Stimulated activated CD8-positive, alpha-beta memory T cell treated with anti-CD3 and anti-CD28 coated beads, Interleukin-15, amount 100 ng/mL, for 4 hours (primary cell): ENCODE measurements around the gene DOCK2.

Experiments used
- DNase-seq, 2 donors: peaks; one replicate each; pipeline ENCODE4 v3.0.0-alpha.2; 2020; ENCODE audit warnings: low read depth in 2 of 2

Gene DOCK2

DNA sequence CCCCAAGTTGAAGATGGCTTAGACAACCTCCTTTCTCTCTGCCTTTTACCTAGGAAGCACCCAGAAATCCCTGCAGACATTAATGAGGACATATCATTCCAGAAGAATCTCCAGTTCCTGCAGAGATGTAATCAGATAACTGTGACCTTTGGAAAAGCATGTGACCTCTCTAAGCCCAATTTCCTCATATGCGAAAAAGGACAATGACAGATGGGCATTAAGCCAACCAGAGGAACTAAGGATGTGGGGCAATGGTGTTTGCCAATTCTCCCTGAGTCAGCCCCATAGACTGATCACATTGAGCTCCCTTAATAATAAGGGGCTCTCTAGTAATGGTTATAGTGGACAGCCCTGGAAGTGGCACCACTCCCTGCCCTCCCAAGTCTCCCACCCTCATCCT lies 458.6 kb downstream of the DOCK2 start:
- no peak for DNase-seq

- DNase-seq, result no peak
Observed at GRCh38 chr5:170097934-170098333, 460.9 kb downstream of the DOCK2 start.

- peak; percentile 23 to 27 for DNase-seq
Observed at GRCh38 chr5:170100066-170100943, 463.2 kb downstream of the DOCK2 start.

- DNase-seq, result no peak
Observed at GRCh38 chr5:170103447-170103846, 466.4 kb downstream of the DOCK2 start.

DNA sequence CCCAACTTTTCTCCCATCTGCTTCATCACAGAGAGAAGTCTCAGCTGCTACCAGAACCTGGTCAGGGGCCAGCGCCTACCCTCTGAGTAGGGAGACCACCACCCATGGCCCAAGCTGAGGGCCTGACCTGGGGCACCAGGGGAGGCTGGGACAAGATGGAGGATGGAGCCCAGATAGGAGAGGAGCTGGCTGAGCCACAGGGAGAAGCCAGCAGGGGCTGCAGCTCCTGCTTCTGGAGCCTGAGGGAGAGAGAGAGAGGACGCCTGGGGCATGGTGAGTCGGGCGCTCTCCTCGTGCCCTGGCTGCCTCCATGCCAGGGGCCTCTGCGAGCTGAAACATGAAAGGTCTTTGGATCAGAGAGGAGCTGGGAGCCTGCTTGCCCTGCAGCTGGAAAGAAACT lies 467.2 kb downstream of the DOCK2 start:
- no peak for DNase-seq

- no peak for DNase-seq
Observed at GRCh38 chr5:170104710-170105109, 467.6 kb downstream of the DOCK2 start.

DNA sequence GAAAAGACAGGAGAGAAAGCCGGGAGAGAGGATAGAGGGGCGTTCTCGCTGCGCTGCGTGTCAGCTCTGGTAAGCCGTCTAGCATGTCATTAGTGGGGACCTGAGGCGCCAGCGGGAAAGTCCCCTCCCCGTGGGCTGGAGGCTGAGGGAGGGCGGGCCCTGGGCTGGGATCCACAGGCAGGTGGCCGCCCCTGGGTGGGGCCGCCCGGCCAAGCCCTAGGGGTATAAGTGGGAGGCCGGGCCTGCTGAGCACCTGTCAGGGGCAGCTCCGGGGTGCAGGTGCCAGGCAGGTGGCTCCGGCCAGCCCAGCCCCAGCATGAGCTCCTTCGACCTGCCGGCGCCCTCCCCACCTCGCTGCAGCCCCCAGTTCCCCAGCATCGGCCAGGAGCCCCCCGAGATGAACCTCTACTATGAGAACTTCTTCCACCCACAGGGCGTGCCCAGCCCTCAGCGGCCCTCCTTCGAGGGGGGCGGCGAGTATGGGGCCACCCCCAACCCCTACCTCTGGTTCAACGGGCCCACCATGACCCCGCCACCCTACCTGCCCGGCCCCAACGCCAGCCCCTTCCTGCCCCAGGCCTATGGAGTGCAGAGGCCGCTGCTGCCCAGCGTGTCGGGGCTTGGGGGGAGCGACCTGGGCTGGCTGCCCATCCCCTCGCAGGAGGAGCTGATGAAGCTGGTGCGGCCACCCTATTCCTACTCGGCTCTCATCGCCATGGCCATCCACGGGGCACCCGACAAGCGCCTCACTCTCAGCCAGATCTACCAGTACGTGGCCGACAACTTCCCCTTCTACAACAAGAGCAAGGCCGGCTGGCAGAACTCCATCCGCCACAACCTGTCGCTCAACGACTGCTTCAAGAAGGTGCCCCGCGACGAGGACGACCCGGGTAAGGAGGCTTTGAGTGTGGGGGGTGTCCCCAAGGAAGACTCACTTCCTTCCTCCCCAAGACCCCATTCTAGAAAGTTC lies 468.9 kb downstream of the DOCK2 start, which contains the start of gene FOXI1:
Gene FOXI1 (plus strand): TSS at position 256 of the 970 bp plus-strand sequence. CDS start 61 bp downstream, at position 317.
- DNase-seq, result no peak

DNA sequence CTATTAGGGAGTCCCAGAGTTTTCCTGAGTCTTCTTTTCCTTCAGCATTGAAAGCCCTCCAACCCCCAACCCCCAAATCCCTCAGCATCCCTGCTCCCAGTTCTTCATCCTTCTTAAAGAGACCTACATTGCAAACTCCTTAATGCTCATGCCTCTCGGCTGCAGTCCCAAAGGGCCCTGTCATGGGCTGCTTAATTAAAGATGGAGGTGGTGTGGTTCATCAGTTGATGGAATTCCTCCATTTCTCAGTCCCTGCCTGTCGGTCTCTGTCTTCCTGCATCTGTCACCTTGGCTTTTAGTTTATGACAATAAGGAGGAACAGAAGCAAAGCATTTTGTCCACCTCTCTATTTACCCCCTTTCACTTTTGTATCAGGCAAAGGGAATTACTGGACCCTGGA lies 470.6 kb downstream of the DOCK2 start:
- DNase-seq, result no peak

- no peak for DNase-seq
Observed at GRCh38 chr5:170108266-170108785, 471.3 kb downstream of the DOCK2 start.

- DNase-seq, result no peak
Observed at GRCh38 chr5:170109059-170110031, 472.3 kb downstream of the DOCK2 start.

DNA sequence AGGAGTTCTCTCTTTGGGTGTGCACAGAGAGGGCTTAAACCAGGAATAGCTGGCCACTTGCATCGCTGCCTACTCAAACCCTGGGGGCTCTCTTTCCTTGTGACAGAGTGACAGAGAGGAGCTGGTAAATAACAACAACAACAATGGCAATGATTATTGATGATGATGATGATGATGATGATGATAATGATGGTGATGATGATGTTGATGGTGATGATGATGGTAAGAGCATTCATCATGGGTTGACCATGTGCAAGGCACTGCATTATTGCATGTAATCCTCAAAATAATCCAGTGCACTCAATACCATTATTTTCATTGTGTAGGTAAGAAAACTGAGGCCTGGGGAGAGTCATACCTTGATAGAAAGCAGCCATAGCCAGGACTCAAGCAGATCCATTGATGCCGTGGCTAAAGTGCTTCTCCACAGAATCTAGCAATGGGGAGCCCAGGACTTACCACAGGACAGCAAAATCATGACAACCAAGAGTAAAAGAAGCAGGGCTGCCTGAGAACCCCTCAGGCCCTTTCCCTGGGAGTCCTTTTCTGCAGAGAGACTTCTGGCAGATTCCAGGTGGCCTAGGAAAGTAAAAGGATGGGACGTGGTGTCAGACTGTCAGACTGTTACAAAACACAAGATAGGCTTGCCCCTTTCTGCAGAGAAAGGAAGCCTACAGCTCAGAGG lies 473.5 kb downstream of the DOCK2 start:
- DNase-seq, result no peak

GRCh38 chr5:170111088-170111785 lies 474.2 kb downstream of the DOCK2 start:
- DNase-seq, result no peak

- no peak for DNase-seq
Observed at GRCh38 chr5:170112876-170113521, 475.9 kb downstream of the DOCK2 start.

- no peak for DNase-seq
Observed at GRCh38 chr5:170113522-170113900, 476.4 kb downstream of the DOCK2 start.

- DNase-seq, result no peak
Observed at GRCh38 chr5:170114271-170114670, 477.2 kb downstream of the DOCK2 start.

DNA sequence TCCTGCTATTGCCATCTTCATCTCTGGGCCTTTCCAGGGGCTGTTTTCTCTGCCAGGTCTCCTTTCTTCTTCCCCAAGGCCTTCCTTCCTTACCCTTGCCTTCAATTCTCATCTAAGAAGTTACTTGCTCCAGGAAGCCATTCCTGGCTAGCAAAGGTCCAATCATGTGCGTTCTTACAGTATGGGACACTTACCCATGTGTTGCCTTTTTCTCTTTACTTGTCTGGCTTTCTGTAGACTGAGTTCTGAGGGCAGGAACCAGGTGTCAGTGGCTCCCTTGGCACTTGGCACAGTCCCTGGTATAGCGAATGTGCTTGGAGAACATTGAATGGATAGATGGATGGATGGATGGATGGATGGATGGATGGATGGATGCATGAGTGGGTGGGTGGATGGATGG lies 478.9 kb downstream of the DOCK2 start:
- DNase-seq, result no peak

DNA sequence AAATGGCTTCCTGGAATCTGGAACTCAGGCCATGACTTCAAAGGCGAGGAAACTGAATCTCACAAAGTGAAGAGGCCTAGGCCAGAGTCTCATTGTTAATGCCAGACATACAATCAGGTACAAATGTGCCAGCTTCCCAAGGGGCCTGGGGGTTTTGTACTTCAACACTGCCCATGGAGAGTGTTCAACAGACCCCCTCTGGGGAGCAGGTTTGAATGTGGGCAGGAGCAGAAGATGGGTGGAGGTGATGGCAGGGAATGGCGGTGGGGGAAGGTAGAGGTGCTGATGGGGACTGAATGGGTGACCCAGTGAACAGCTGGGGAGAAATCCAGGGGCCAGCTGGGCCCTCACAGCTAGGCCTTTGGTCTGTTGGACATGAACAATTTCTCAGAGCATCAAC lies 480.7 kb downstream of the DOCK2 start:
- no peak for DNase-seq

GRCh38 chr5:170120576-170120975 lies 483.5 kb downstream of the DOCK2 start:
- no peak for DNase-seq

DNA sequence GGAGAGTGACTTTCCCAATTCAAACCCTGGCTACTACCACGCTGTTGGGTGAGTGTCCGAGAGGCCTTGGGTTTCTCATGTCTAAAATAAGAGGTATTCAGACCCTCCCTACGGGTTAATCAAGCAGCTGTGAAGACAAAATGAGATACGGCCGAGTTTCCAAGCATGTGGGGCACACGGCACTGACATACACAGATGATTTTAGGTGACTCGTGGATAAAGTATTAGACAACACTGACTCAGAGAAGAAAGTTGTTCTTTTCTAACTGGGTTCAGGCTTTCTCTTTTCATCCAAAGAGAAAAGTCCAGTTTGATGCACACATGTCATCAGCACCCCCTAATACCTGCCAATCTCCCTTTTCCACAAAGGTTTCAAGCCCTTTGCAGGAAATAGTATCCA lies 484.2 kb downstream of the DOCK2 start:
- no peak for DNase-seq
